Natural killer cell (primary cell): ENCODE results near the gene PAQR5. TPM values are rescaled to one million over a fixed set of nuclear protein-coding genes. Genes with fewer than 3 reads are reported as not detected.

Experiments
- ATAC-seq, 3 donors: fragments of 150-1000 bp in 2 of 3; fragments of 200-7000 bp in 1 of 3; cut with Tn5 transposase; 1 replicate in 1 of 3; 2 replicates in 2 of 3; pipeline ENCODE4 v1.10.0; 2021; ENCODE audit warnings: mild to moderate bottlenecking in 2 of 3, moderate library complexity in 2 of 3
- DNase-seq, 2 donors: peaks; one replicate each; pipeline versions ENCODE4 v3.0.0 to v3.0.0-alpha.2; 2013 to 2021; ENCODE audit warnings: mixed read lengths in 1 of 2
- H3K27ac ChIP-seq: one replicate; pipeline ENCODE4 v1.5.1; 2013; ENCODE audit warnings: mild to moderate bottlenecking, low read length
- H3K27me3 ChIP-seq: one replicate; pipeline ENCODE4 v1.6.1; 2013; ENCODE audit warnings: low read length; ENCODE audit not compliant: control insufficient read depth, insufficient read depth
- H3K36me3 ChIP-seq: one replicate; pipeline ENCODE4 v1.6.1; 2013; ENCODE audit warnings: low read length; ENCODE audit not compliant: control insufficient read depth, insufficient read depth
- H3K4me1 ChIP-seq: one replicate; pipeline ENCODE4 v1.6.1; 2013; ENCODE audit warnings: low read length; ENCODE audit not compliant: control insufficient read depth, insufficient read depth
- H3K4me3 ChIP-seq: one replicate; pipeline ENCODE4 v1.5.1; 2013; ENCODE audit warnings: low read length
- H3K9me3 ChIP-seq: one replicate; pipeline ENCODE4 v1.6.1; 2013; ENCODE audit warnings: low read length; ENCODE audit not compliant: control insufficient read depth, insufficient read depth
- H3K27ac Mint-ChIP-seq, 2 donors: one replicate each; pipeline ENCODE4 v1.8.0; 2022; ENCODE audit warnings: mild to moderate bottlenecking in 2 of 2, mixed read lengths in 2 of 2, moderate library complexity in 1 of 2
- H3K27me3 Mint-ChIP-seq, 2 donors: one replicate each; pipeline ENCODE4 v1.8.0; 2022; ENCODE audit warnings: low read depth in 2 of 2, mixed read lengths in 2 of 2
- H3K36me3 Mint-ChIP-seq: one replicate; pipeline ENCODE4 v1.8.0; 2022; ENCODE audit warnings: mixed read lengths
- H3K4me1 Mint-ChIP-seq, 2 donors: one replicate each; pipeline ENCODE4 v1.8.0; 2022; ENCODE audit warnings: mixed read lengths in 2 of 2
- H3K4me3 Mint-ChIP-seq: one replicate; pipeline ENCODE4 v1.8.0; 2022; ENCODE audit warnings: mild to moderate bottlenecking, moderate library complexity, mixed read lengths
- H3K9me3 Mint-ChIP-seq, 2 donors: one replicate each; pipeline ENCODE4 v1.8.0; 2022; ENCODE audit warnings: mixed read lengths in 2 of 2
- WGBS: methylation state at CpG from one replicate; pipeline ENCODE4 v1.1.7; 2013; ENCODE audit warnings: missing lambda C conversion rate; ENCODE audit not compliant: insufficient coverage; 5-methylcytosine and 5-hydroxymethylcytosine counted together
- intact Hi-C: fragments of 100-400 bp; cut with micrococcal nuclease; formaldehyde crosslinking; loops from one replicate; pipeline ENCODE4 v1.14.2; 2022
- total RNA-seq, 4 donors: library from RNA; stranded (reverse); fragments of 120-200 nt in 1 of 4; gene quantifications; one replicate each; pipeline versions ENCODE4 v1.2.3 to v1.2.4, GENCODE V29; 2013 to 2022
- TF ChIP-seq, protein P1 (sequence below): fragments of 200-600 bp; IDR thresholded peaks from one replicate; pipeline ENCODE4 v1.8.0; 2022; ENCODE audit warnings: antibody characterized with exemption

The PAQR5 gene
- total RNA-seq, 3 donors from 2014 or later (not counting 1 experiment from before 2014, with no cell fraction given) = 0.40 to 1.1 (median 0.59) TPM

- Mint-ChIP-seq H3K4me1 (peaks cover 10% of the 10 kb centered on the region in 2 donors), H3K36me3 (no peaks in the 10 kb centered on the region), H3K27ac (no peak overlapping the region), H3K4me3 (no peak overlapping the region), H3K27me3 (peaks cover 18 to 27% of the 10 kb centered on the region in 2 donors), H3K9me3 (no peaks in the 10 kb centered on the region)
- Histone ChIP-seq H3K4me1 (peaks cover 11% of the 10 kb centered on the region), H3K36me3 (no peaks in the 10 kb centered on the region), H3K4me3 (no peak overlapping the region), H3K27ac (no peak overlapping the region), H3K9me3 (no peaks in the 10 kb centered on the region), H3K27me3 (peaks cover 20% of the 10 kb centered on the region)
- intact Hi-C loops = no loop called here
- no peak for DNase-seq
- TF ChIP-seq, protein P1, sequence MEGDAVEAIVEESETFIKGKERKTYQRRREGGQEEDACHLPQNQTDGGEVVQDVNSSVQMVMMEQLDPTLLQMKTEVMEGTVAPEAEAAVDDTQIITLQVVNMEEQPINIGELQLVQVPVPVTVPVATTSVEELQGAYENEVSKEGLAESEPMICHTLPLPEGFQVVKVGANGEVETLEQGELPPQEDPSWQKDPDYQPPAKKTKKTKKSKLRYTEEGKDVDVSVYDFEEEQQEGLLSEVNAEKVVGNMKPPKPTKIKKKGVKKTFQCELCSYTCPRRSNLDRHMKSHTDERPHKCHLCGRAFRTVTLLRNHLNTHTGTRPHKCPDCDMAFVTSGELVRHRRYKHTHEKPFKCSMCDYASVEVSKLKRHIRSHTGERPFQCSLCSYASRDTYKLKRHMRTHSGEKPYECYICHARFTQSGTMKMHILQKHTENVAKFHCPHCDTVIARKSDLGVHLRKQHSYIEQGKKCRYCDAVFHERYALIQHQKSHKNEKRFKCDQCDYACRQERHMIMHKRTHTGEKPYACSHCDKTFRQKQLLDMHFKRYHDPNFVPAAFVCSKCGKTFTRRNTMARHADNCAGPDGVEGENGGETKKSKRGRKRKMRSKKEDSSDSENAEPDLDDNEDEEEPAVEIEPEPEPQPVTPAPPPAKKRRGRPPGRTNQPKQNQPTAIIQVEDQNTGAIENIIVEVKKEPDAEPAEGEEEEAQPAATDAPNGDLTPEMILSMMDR = no peak
- ATAC-seq = no peak
- 78% methylated on average over 6 of the region's 6 CpGs for WGBS
Observed at GRCh38 chr15:69303337-69304181, 4.8 kb downstream of the PAQR5 start.

DNA sequence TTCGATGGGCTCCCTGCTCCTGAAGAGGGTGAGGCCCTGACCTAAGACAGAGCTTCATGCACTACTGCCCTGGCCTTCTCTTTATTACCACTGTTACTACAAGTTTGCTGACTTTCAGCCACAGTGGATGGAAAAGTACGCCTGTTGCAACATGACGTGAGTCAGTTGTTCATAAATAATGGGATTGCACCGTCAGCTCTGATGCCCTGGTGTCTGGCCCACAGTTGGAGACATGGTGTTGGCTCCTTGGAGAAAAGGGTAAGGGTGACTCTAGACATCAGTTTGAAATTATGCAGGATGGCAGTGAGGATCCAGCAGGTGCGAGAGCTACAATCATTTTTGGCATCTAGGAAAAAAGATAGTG, 5.5 kb downstream of the PAQR5 start:
- Histone ChIP-seq H3K27ac (no peak overlapping the region), H3K36me3 (no peaks in the 10 kb centered on the region), H3K4me1 (peaks cover 11% of the 10 kb centered on the region), H3K9me3 (no peaks in the 10 kb centered on the region), H3K27me3 (peaks cover 20% of the 10 kb centered on the region), H3K4me3 (no peak overlapping the region)
- TF ChIP-seq, protein P1 = no peak
- ATAC-seq (no peak), DNase-seq (no peak)
- intact Hi-C loops = no loop called here
- Mint-ChIP-seq H3K4me3 (no peak overlapping the region), H3K27me3 (peaks cover 18 to 28% of the 10 kb centered on the region in 2 donors), H3K9me3 (no peaks in the 10 kb centered on the region), H3K36me3 (no peaks in the 10 kb centered on the region), H3K27ac (no peak overlapping the region), H3K4me1 (peaks cover 10% of the 10 kb centered on the region in 2 donors)
- 76% methylated on average over 5 of the region's 5 CpGs for WGBS

DNA sequence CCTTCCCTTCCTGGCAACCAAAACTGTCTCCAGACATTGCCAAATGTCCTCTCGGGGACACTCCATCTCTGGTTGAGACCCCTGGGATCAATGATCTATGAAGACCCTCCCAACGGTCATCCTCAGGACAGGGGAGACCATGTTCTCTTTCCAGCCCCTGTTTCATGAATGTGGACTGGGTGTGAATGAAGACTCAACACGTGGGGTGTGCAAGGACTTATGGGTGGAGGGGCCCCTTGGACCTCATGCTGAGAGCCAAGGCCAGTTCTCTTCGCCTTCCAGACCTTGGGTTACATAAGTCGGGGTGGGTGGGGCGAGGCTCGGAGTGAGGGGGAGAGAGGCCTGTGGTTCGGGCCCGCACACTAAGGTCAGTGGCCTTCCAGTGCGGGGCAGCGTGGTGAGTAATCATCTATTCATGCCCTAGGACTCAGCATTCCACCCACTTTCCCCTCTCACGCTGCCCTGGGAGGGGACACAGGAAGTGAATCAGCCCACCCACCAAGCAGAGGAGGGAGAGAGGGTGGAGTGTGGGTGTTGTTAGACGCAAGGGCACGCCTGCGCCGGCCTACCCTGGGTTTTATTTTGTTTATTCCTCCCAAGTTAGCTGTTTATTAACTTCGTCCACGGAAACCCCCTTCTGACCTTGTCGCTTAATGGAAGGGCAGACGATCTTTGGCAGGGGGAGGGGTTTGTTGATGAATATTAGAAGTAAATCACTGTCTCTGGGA, 6.7 kb downstream of the PAQR5 start:
- Mint-ChIP-seq H3K4me3 (no peak overlapping the region), H3K27ac (no peak overlapping the region), H3K4me1 (peaks cover 0 to 4% of the 10 kb centered on the region in 2 donors), H3K36me3 (no peaks in the 10 kb centered on the region), H3K9me3 (no peaks in the 10 kb centered on the region), H3K27me3 (peaks cover 10 to 24% of the 10 kb centered on the region in 2 donors)
- Histone ChIP-seq H3K27ac (no peak overlapping the region), H3K27me3 (peaks cover 11% of the 10 kb centered on the region), H3K36me3 (no peaks in the 10 kb centered on the region), H3K4me3 (no peak overlapping the region), H3K9me3 (no peaks in the 10 kb centered on the region), H3K4me1 (no peaks in the 10 kb centered on the region)
- TF ChIP-seq, protein P1 = no peak
- intact Hi-C loops = no loop called here
- DNase-seq (no peak), ATAC-seq (no peak)
- WGBS = 91% methylated on average over 13 of the region's 20 CpGs
